C4-2B (cell line): ENCODE measurements around the gene LENG1.

Experiments
- H3K27ac ChIP-seq: fragments of 450-650 bp; 2 replicates; pipeline ENCODE4 v1.5.1; 2017
- ZFX ChIP-seq: fragments of 450-650 bp; IDR thresholded peaks from 2 replicates; pipeline ENCODE4 v1.6.1; 2017
- TF ChIP-seq, protein P1 (sequence below): fragments of 450-650 bp; conservative IDR thresholded peaks from 2 replicates; pipeline ENCODE4 v1.5.1; 2017; ENCODE audit warnings: mild to moderate bottlenecking

The LENG1 gene

GRCh38 chr19:54106716-54107115, 52.8 kb downstream of the LENG1 start:
- TF ChIP-seq, protein P1, sequence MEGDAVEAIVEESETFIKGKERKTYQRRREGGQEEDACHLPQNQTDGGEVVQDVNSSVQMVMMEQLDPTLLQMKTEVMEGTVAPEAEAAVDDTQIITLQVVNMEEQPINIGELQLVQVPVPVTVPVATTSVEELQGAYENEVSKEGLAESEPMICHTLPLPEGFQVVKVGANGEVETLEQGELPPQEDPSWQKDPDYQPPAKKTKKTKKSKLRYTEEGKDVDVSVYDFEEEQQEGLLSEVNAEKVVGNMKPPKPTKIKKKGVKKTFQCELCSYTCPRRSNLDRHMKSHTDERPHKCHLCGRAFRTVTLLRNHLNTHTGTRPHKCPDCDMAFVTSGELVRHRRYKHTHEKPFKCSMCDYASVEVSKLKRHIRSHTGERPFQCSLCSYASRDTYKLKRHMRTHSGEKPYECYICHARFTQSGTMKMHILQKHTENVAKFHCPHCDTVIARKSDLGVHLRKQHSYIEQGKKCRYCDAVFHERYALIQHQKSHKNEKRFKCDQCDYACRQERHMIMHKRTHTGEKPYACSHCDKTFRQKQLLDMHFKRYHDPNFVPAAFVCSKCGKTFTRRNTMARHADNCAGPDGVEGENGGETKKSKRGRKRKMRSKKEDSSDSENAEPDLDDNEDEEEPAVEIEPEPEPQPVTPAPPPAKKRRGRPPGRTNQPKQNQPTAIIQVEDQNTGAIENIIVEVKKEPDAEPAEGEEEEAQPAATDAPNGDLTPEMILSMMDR: no peak
- no peak for TF ChIP-seq ZFX
- no peak overlapping the region for H3K27ac ChIP-seq

- no peak for TF ChIP-seq ZFX
- TF ChIP-seq, protein P1: no peak
- no peak overlapping the region for H3K27ac ChIP-seq
Measured at GRCh38 chr19:54105796-54106195, 53.7 kb downstream of the LENG1 start.
